HG02973 (cell line): ENCODE results near the gene SPI1.
"Not testable (repeated sequence)": the region's sequence is repeated elsewhere in the genome, so short reads cannot be mapped to it uniquely, and the experiment has no call there.

Source experiments
- ATAC-seq: cut with Tn5 transposase; IDR thresholded peaks from one replicate; pipeline ENCODE4 v1.9.1; 2021; ENCODE audit warnings: moderate library complexity; ENCODE audit not compliant: unreplicated experiment

The SPI1 gene

DNA sequence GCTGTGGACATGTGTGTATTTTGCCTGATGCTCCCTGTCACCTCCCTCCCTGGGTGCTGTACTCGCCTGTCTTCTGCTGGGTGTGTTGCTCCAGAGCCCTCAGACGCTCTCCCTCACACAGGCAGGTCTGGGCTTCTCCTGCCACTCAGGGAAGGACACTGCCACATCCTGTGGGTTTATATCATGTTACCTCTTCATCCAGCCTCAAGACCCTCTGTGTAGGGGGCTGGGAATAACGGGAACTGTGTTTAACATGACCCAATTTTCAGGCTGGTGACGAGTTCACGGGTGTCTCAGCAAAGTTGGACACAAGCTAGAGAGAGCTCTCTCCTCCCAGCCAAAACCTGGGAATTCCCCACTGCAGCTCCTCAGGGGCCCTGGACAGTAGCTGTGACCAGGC is 50.4 kb downstream of the SPI1 start:
- no peak for ATAC-seq

DNA sequence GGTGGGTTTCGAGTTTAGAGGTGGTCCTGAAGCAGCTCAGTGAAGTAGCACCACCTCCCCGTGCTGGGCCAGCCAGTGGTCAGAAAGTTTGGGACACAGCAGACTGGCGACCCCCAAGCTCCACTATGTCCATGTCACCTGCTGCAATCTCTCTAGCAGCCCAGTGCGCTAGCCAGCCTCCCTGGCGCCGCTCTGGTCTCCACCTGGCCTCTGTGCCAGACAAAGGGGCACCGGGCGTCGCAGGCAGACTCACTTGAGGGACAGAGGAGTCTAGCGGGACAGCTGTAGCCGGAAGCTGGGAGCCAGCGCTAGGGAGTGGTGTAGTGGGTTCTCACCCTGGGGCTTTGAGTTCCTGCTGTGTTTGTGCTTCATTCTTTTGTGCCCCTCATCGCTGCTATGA is 51.3 kb downstream of the SPI1 start:
- no peak for ATAC-seq

DNA sequence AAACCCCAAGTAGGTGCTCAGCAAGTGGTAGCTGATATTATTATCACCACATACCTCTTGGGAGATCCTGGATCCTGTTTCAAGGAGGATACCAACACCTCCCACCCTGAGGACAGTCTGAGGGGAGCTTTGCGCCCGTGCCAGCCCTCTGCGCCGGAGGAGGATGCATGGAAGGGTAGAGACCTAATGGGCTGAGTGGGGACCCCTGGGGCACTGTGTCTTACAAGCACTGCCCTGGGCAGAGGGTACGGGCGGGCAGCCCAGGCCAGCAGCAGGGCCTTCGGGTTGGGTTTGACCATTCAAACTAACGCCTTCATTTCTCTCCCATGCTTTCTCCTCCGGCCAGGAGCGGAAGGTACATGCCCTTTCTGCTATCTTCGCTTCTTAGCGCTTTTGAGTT is 52.1 kb downstream of the SPI1 start:
- no peak for ATAC-seq

DNA sequence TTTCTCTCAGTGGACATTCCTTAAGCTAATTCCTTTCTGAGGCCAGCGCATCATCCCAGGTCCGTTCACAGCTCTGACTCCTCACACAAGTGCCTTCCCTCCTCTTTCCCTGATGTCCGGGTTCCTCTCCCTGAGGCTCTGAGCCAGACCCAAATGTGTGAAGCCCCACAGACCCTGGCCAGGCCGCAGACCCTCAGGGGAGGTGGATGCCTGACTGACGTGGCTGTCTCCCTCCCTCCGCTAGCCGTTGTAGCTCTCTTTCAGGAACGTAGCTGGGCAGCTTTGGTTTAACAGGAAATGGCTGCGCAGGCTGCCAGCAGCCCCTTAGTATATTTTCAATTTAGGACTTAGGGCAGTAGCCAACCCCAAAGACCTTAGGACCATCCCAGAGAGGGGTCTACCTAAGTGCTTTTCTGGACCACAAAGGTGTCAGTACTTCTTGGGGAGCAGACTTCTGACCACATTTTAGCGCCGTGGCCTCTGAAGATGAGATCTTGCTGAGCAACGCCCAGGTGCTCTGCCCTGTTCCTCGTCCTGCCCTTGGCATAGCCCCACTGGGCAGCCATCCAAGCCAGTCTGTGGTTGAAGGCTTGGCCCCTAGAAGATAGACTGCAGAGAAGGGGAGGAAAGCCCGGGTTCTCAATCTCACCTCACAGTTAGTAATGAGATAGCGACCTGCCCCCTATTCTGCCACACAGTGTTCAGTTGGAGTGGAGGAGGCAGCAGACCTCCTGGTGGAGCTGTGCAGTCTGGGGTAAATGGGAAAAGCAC is 52.9 kb downstream of the SPI1 start:
- no peak for ATAC-seq

DNA sequence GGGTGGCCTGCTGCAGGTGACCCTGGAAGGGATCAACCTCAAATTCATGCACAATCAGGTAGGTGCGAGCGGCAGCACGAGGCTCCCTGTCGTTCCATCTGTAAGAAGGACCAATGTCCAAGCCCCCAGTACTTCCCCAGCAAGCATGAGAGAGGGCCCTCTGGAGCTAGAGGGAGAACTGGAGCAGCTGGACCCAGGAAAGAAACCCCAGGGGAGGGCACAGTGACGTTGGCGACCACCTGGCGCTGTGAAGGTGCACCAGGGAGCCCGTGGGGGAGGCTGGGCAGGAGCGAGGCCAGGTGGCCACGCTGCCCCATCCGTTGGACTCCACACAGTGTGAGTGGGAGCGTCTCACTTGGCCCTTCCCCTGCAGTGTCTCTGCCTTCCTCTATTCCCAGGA is 53.8 kb downstream of the SPI1 start:
- no peak for ATAC-seq

DNA sequence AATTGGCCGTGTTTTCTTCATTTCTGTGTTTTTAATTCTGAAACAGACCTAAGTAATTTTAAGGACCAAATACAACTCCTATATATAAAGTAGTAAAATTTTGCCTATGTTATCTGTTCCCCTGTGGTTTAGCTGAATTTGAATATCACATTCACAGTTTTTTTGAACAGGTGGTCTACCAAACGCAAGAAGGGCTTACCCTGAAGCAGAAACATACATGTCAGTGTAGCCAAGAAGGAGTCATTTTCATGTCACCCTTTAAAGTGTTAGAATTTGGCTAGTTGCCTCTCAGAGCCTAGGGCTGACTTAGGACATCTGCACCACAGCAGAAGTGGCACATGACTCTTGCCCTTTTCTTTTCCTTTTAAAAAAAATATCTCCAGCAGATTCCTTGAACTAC is 60.2 kb downstream of the SPI1 start:
- ATAC-seq = no peak

DNA sequence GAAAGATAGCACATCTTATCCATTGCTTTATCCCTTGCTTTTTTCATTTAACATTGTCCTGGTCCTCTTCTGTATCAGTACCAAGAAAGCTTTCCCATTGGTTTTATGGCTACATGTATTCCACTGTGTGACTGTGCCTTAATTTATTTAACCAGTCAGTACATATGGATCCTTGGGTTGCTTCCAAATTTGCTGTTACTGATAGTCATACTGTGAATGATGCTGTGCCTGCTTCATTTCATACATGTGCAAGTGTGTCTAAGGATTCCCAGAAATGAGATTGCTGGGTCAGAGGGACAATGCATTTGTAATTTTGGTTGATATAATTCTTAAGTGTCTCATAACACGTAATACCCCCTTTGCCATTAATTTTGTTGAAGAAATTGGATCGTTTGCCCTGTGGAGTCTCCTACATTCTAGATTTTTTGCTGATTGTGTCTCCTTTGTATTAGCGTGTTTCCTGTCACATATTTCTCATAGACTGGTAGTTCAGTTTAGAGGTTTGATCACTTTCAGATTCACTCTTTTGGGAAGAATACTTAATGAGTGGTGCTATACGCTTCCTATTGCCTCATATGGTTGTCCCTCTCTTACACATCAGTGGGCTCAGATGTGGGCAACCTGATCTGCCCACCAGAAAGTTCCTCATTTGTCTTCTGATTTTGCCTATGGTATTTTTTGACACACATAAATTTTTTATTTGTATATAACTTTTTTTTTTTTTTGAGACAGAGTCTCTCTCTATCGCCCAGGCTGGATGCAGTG is 61.1 kb downstream of the SPI1 start:
- no peak for ATAC-seq

DNA sequence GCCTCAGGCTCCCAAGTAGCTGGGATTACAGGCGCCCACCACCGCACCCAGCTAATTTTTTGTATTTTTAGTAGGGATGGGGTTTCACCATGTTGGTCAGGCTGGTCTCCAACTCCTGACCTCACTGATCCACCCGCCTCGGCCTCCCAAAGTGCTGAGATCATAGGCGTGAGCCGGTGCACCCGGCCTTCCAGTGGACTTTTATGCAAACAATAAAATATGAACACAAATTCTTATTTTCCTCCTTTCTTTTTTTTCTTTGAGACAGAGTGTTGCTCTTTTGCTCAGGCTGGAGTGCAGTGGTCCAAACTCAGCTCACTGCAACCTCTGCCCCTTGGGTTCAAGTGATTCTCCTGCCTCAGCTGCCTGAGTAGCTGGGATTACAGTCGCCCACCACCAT is 61.8 kb downstream of the SPI1 start:
- ATAC-seq = not testable (repeated sequence)

DNA sequence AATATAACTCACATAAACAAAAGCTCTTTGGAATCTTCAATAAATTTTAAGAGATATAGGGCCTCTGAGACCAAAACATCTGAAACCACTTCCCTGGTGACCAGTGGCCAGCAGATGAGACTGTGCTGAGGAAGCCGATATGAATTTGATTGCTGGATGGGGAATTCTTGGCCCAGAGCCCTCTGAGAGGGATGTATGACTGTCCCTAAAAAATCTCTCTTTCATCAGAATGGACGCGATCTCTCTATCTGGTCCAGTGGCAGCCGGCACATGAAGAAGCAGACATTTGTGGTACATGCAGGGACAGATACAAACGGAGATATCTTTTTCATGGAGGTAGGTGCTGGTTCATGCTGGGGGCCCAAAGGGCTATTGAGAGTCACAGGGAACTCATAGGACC is 63.4 kb downstream of the SPI1 start:
- no peak for ATAC-seq

DNA sequence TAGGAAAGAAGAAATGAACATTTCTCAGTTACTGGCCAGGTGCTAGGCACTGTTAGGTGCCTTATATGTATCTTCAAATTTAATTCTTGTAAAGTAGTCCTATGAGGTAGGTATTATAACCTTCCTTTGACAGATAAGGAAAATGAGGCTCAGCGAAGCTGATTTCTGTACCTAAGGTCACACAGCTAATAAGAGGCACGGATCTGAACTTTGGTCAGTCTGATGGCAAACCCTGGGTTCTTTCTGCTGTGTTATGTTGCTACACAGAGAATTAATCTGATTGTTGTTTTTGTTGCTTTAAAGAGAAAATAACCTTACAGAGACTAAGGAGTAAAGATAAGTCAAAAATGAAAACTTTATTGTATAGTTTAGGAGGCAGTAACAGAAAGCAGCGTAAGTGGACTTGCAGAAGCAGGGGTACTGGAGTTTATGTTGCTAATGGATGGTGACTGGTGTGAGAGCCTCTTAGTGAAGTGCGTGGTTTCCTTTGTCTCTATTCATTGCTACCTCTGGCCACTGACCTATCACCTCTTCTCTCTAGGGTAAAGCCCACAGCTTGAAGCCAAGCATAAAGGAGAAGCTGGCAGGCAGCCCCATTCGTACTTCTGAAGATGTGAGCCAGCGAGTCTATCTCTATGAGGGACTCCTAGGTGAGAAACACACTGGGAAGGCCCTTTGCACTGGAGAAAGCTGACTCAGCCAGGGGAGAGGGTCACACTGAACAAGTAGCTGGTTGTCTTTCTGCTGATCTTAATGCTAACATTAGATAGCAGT is 70.1 kb downstream of the SPI1 start:
- no peak for ATAC-seq

DNA sequence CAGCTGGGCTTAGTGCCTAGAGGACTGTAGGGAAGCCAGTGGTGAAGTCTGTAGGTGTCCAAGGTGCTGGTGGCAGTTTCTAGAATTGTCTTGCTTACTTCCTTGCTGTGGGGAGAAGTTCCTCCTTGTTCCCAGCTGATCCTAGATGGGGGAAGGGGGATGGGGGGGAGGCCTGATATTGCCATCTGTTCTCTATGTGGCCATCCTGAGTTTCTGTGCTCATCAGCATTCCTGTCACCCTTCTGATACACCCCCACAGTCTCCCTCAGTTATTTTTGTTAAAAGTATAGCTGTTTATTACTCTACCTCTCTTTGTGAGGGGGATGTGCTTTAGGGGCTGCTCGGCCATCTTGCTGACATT is 71.9 kb downstream of the SPI1 start:
- no peak for ATAC-seq

DNA sequence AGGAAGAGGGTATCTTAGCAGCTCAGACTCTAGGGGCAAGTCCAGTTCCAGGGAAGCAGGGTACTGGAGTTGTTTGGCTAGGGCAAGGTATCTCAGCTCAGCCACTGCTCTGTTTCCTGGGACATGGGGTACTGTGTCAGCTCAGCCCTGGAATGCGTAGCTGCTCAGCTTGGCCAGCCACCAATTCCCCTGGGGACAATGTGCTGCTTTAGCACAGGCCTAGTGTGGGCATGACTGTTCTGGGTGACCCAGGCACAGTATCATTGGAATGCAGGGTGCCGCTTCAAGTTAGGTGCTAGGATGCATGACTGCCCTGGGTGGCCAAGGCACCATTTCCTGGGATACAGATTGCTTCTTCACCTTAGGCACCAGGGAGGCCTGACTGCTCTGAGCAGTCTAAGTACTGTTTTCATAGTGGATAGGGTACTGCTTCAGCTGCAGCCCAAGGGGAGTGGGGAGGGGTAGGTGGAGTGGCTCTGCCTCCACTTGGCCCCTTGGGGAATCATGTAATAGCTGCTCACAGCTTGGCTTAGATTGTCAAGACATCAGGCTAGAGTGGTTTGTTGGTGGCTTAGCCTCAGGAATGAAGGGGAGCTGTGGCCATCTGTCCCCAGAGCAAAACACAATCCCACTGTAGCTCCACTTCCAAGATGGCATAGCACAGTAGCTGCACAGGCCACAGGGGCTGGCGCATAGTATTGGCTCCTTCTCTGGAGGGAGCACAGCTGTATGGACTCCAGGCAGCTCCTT is 72.4 kb downstream of the SPI1 start:
- no peak for ATAC-seq
